Islet of Langerhans (tissue), 1 donor: ENCODE results near the gene PCBP4.

Experiments
- FAIRE-seq: peaks from one replicate; lab custom pipeline; 2011; peaks lifted over from hg19 to GRCh38; lab: Jason Lieb, UNC

PCBP4 gene

DNA sequence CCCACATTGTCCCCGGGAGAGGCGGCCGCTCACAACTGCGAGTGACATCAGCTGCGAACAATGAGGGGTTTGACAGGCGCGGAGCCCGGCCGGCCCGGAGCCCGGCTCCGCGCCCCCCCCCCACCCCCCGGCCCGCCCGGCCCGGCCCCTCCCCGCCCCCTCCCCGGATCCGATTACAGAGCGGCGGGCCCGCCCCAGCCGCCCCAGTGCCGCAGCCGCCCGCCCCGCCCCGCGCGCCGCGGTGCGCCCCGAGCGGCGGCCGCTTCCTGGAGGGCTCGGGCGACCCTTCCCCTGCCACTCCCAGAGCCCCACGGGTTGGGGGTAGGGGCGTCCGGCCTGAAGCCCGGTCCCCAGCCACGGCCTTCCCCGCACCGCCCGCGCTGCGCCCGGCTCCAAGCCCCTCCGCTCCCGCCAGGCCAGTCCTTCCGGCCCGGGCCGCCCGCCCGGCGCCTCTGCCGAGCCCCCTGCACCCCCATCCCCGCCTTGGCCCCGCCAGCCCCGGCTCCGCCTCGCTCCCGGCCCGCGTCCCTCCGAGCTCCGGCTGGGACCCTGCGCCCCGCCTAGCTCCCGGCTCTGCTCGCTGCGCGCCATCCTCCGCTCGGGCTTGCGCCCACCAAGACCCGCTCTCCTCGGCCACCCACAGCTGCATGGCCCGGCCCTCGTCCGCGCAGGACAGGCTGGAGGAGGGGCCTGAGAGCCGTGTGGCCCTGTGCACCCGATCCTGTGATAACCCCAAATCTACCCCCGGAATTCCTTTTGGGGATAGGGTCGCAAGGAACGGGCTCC lies at the start of gene PCBP4:
TSS of gene PCBP4 (minus strand) at position 71 of the 786 bp plus-strand sequence. CDS start 6,214 bp downstream, outside the sequence.
- no peak for FAIRE-seq

DNA sequence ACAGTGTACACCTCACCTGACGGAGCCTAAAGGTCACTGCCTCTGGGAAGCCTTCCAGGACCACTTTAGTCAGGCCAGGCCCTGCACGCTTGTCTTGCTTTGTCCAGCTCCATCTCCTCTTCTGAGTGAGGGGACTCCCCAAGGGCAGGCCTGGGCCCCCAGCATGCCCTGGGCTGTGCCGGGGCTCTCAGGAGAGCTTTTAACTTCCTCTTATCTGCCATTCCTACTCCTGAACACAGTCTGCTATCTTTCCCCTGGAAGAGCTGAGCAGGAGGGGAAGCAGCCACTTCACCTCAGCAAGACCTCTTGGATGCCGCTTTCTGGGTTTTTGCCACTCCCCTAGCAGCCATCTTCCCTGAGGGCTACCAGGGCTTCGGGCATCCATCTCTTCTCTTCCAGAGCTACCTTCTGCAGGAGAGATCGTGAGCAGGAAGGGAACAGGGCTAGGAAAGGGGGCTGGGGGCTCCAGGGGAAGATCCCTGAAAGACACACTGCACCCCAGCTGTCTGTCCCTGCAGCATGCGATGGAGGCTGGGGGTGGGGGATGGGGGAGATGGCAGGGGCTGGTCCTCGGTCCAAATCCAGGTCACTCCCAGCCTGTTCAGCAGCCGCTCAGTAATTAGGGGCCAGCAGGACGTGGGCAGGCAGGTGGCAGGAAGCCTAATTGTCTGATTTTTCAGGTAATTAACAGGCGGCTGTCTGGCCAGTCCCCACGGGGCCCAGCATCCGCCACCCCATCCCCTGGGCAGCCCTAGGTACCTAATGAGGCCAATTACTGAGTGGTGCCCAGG lies 48.4 kb upstream of the PCBP4 start:
- FAIRE-seq = no peak

DNA sequence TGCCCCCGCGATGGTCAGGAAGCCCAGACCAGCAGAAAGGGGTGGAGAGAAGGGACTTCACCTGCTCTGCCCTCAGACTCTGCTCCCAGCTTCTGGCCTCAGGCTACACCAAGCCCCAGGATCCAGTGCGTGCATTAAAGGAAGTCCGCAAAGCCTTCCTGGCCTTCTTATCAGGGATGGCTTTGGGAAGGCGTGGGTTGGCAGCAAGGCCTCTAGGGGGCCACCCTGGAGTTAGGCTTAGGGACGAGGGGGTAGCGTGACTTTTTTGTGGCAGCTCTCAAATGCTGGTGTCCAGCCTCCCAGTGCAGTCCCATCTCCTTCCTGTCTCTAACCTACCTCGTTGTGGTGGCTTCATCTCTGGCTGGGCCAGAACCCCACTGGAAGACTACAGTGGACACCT lies 47.4 kb upstream of the PCBP4 start:
- FAIRE-seq = no peak

DNA sequence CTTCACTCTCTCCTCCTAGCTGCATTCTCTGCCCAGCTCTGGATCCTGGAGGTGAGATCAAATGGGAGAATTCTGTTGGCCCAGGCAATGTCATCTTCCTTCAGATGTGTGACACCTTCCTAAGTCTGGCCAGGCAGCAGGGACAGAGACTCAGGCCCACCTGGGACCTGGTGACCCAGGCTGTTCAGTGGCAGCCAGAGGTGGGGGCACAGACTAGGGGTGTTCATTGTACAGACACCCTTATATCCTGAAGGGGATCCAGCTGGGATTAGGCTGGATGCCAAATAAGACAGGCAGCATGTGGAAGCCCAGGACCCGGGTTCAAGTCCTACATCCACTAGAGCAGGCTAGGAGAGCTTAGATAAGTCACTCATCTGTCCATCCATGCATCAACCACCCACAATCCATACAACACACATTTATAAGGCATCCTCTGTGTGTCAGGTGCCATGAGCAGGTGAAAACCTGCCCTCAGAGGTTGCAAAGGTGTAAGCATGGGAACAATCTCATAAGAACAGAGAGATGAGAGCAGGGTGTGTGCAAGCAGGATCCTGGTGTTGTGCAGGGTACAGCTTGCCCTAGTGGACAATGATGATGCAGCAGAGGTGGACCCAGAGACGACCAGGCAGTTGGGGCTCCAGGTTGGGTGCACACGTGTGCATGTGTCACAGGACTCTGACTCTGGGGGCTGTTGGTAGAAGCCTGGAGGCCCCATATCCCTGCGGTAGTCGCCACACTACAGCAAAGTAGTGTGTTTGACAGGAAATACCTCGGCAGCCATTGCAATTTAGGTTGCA lies 46.7 kb upstream of the PCBP4 start:
- FAIRE-seq = no peak

DNA sequence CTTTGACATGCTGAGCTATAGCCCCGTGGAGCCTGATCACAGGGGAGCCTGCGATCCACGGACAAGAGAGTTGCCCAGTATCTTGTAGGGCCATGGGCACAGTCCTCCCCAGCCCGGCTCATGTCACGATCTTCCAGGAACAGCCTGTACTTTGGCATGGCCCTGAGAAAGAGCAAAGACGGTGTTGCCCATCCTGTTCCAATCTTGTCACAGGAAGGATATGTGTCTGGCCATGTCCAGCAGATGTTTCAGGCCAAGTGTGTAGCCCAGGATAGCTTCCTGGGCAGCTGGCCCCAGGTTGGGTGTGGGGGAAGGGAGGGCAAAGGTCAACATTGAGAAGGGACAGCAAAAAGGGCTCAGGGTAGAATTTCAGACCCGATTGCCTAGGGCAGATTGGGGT lies 45.4 kb upstream of the PCBP4 start:
- FAIRE-seq = no peak

DNA sequence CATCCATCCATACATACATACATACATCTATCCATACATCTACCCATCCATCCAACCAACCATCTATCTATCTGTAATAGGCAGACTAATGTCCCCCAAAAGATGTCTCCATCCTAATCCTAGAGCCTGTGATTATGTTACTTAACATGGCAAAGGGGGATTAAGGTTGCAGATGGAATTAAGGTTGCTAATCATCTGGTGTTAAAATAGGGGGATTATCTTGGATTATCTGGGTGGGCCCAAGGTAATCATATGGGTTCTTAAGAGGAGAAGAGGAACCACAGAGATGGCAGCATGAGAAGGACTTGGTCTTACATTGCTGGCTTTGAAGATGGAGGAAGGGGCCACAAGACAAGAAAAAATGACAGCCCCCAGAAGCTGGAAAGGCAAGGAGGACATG lies 43.2 kb upstream of the PCBP4 start:
- no peak for FAIRE-seq

DNA sequence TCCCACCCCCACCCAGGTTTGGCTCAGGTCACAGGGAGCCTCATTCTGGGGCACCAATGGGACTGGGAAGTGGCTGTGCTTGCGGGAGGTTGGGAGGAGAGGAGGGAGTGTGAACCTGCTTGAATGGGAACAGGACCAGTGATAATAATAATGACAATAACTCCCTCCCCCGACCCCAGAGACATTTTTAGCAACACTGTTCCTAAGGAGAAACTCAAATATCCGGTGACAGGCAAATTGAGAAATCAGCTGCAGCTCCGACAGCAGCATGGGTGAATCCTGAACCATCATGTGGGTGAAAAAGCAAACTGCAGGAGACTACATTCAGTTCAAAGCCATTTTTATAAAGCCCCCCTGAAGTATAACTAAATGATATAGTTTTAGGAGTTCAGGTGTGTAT lies 40.0 kb upstream of the PCBP4 start:
- FAIRE-seq = no peak

DNA sequence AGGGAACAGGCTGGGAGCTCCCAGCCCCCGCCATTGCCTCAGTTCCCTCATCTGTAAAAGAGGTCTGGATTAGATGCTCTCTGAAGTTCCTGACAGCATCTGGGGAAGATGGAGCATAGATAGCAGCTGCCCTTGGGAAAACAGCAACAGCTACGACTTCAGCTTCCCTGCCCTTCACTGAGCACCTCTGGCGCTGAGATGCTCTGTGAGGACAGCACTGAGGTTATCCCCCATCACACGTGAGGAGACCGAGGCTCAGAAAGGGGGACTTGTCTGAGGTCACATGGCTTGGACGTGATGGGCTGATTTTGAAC lies 39.5 kb upstream of the PCBP4 start:
- FAIRE-seq = no peak

DNA sequence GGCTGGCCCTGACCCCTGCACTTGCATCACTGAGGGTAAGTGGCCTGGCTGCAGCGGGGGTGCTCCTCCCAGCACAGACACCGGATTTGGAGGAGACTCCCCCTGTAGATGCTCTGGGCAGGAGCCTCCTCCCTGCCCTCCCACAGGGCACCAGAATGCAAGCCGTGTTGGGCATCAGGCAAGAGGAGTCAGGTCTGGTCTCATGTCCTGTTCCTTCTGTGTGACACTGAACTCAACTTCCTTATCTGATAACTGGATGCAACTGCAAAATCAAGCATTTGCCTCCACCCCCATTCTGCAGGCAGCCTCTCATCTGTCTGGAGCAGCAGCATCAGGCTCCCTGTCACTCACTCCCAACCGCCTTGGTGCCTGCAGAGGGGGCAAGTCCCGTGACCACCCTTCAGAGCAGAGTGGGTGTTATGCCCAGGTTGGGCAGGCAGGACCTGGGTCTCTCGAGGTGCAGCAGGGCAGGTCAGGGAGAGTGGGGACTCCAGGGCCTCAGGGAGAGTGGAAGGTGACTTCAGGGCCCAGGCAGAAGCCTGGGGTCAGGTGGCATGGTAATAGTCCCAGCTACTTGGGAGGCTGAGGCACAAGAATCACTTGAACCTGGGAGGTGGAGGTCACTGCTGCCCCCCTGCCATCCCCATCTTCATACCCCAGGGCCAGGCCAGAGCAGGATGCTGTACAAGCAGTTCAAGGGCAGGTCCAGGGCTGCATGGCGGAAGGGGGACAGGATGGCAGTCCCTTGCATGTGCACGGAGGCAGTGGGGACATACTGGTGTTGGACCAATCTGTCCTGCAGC lies 39.0 kb upstream of the PCBP4 start:
- no peak for FAIRE-seq

DNA sequence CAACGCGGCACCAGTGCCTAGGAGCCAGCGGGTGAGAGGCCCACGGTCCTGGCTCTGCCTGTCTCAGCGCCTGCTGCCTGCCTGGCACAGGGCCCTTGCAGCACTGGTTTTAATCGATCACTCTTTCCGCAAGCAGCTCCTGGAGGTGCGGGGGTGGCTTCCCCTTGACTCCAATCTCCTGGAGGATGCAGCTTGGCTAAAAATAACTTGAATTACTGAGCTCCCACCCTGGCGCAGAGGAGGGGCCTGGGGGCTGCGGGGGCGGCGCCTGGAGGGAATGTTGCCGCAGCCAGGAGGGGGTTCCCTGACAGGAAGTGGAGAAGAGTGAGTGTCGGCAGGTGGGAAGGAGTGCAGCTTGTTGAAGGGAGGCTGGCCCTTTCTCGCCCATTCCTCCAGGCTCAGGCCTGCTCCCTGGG lies 38.3 kb upstream of the PCBP4 start:
- FAIRE-seq = no peak

DNA sequence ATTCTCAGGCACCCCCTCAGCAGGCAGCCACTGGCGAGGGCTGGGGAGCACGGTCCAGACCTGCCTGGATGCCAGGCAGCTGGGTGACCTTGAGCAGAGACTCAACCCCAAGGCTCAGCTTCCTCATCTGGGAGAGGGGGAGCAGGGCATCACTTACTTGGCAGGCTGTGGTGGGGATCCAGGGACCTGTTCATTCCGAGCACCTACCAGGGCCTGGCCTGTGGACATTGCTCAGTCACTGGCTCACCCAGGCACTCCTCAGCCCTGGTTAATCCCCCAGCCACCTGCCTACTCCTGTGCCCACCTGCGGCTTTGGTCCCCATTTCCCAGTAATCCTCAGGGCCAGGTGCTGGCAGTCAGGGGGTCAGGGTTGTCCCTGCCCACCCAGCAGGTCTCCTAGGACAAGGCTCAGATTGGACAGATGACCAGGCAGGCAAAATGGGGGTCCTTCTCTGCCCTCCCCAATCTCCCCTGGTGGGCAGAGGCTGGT lies 37.7 kb upstream of the PCBP4 start:
- FAIRE-seq = no peak

DNA sequence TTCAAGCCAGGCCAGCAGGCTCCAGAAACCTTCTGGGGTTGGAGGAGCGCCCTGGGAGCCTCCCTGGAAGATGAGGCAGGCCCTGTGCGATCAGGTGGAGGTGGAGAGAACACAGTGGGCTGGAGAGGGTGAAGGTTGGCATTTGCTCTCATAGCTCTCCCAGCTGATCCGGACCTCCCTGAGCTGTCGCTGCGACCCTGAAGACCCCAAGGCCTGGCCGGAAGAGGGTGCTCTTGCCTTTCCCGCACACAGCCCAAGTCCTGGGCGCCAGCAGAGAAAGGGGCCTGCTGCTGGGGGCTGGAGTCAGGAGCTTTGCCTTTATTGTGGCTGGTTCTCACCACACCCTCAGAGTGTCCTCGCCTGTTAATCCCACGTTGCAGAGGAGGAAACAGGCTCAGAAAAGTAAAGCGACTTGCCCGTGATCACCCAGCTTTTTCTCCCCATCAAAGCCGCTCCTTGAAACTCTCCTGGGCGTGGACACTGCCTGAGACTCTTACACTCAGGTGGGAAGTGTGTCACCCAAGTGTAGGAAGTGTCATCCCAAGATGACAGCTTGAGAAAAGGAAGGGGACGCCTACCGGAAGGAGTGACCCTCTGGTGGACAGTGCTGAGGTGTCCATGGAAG lies 37.0 kb upstream of the PCBP4 start:
- no peak for FAIRE-seq

DNA sequence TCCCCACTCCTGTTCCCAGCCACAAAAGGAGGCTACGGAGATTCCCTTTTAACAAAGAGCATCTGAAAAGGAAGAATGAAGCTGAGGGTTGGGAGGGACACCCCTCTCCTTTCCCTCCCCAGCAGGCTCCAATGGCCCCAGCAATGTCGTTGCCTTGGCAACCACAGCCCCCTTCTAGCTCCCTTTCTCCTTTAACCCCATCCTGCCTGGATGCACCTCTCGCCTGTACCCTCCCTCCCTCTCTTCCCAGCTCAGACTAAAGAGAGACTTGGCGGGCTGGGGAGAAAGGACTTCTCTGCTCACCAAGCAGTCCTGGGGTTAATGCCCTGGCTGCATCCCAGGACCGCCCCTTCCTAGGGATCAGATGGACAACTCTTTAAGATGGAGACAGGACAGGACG lies 35.5 kb upstream of the PCBP4 start:
- FAIRE-seq = no peak

DNA sequence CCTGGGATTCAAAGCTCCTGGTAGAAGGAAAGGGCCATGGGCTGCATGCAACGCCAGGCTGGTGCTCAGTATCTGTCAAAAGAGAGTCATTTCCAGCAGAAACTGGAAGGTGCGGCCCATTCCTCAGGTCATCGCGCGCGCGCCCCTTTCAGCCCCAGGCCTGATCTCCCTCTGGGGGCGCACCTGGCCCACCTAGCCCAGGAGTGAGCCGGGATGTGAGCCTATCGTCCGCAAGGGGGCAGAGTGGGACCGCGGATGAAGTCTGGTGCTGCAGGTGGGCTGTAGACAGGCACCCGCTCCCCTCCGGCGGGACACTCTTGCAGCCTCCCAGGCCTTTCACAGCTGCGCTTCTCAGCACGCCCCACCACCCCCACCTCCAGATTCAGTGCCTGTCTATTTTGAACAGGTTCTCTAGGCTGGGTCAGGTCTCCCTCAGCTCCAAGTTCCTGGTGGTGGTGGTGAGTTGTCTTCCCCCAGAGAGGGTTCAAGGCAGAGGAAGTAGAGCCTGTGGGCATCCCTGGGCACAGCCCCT lies 34.3 kb upstream of the PCBP4 start:
- no peak for FAIRE-seq

DNA sequence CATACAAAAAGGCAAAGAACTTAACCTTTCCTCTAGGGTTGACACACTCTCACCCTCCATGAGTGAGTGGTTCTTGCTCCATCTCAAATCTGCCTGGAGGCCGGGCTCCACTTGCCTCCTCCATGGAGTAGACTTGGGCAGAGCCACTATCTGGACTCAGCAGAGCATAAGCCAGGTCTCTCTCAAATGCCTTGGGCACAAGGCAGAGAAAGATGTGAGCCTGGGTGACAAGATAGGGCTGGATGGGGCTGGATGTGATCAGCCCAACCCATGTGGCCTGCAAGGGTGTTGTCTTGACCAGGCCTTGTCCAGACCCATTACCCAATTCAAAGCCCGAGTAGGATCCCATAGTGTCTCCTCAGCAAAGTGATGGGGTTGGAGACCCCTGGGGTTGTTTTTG lies 32.6 kb upstream of the PCBP4 start:
- FAIRE-seq = no peak

DNA sequence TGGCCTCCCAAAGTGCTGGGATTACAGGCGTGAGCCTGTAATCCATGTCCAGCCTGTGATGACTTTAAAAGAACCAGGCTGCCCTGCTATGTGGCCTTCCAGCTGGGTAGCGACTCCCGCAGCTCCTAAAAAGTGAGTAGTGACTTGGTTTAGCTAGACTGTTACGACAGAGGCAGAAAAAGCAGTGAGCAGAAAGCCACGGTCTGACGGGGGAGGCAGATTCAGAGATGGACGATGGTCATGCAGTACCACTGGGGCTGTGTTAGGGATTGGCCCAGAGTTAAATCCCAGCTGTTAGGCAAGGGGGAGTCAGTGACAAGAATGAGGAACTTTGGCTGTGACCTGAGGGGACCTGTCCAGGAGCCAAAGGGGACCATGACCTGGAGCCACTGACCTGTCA lies 31.5 kb upstream of the PCBP4 start:
- FAIRE-seq = no peak

DNA sequence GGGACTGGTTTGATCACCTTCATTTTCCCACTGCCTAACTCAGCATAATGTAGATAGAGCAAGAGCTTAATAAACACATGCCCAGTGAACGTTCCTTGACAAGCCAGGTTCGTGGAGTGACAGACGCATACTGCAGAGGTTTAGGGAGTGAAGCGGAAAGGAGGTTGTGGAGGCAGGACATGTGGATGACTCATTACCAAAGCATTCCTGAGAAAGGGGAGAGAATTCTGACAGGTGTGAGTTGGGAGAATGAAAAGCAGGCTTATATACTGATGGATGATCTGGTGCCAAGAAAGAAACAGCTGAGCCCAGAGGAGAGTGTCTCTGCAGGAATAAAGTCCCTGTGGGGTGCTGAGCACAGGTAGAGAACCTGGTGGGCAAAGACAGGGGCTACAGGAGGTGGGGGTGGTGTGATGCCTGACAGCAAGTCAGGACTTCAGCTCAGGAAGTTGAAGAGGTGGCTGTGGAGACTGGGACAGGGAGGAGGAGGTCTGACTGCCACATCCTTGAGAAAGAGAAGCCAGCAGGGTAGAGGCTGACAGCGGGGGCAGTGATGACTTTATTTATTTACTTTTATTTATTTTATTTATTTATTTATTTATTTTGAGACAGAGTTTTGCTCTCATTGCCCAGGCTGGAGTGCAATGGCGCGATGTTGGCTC lies 30.8 kb upstream of the PCBP4 start:
- no peak for FAIRE-seq

DNA sequence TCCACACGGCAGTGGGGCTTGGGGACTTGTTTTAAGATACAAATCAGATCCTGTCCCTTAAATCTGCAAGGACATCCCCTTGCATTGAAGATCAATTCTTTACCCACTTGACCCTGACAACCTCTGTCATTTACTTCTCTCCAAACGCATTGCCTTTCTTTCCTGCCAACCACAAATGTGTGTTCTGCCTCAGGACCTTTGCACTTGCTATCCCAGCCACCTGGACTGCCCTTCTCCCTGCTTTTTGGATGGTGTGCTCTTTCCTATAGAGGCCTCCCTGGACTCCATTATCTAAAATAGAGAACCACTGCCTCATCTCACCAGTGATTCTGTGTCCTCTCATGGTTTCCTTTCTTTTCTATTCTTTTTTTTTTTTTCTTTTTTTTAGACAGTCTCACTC lies 29.9 kb upstream of the PCBP4 start:
- no peak for FAIRE-seq

DNA sequence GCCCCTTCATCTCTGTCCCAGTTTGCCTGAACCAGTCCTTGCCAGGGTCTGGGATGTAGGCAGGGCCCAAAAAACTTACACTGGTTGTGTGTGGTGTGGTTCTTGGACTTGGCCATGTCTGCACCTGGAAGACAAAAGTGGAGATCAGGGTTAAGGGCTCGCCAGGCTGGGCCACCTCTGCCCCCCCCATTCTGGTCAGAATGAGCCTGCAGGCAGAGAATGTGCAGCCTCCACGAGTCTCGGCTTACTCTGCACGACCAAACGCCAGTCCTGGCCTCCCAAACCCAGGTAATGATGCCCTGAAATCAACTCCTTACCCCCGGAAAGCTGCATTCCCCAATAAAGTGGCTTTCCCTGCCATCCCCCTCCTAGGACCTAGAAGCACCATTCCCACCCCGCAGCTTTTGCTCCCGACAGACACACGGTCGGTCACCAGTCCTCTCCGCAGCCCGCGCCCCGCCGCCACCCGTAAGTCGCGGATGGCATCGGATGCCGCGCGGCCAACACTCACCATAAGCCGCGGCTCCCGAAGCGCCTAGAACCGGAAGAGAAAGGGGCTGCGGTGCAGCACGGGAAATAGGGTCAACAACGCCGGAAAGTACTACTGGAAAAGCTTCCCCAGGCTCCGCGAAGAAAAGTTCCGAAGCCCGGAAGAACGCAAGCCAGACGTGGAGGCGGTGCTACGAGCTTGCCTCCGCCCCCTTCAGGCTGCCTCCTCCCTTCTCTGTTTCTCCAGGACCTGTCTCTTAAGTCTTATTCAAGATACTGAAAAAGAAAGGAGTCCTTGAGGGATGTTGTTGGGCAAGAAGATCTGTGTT lies 28.3 kb upstream of the PCBP4 start, which contains the start of gene RPL29:
TSS of gene RPL29 (minus strand) at position 550 of the 818 bp plus-strand sequence. CDS start at position 116, 434 bp downstream.
- no peak for FAIRE-seq

DNA sequence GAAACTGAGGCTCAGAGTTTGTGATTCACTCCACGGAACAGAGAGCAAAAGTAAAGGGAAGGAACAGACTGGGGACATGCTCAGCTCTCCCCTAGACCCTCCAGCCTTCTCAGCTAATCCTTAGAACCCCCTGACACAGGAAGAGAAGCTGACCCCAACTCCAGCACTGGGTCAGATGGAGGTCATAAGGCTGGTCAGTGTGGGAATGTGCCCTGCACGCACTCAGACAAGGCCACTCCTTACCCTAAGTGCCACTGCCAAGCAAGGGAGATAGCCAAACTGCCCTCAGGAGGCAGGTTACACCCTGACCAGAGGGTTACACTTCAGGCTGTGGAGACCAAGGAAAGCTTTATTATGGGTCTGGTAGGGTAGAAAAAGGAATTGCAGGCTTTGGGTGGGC lies 27.3 kb upstream of the PCBP4 start:
- no peak for FAIRE-seq
